GM18907 (cell line): Measurements from ENCODE around the gene TIMM8A.
"Not testable (repeated sequence)": the region's sequence is repeated elsewhere in the genome, so short reads cannot be mapped to it uniquely, and the experiment has no call there.

Experiments
- ATAC-seq: cut with Tn5 transposase; IDR thresholded peaks from one replicate; pipeline ENCODE4 v1.9.1; 2021; ENCODE audit warnings: mild to moderate bottlenecking, moderate library complexity; ENCODE audit not compliant: unreplicated experiment

The TIMM8A gene

DNA sequence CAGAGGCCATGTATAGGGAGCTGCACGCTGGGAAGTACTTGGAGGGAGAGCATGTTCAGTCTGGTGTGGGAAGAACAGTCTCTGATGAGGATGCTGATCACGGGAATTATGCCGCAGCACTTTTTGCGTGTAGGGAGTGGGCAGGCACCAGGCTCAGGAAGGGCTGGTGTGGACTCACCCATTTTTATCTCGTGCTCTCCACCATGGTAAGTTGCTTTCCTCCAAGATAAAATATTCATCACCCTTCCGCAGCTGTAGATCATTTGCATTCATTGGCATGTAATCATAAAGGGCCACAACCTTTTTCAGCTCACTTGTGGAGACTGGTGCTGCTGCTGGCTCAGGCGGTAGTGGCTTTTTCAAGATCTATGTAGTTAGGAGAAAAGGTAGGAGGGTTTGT, 11.8 kb upstream of the TIMM8A start:
- ATAC-seq: no peak

GRCh38 chrX:101359966-101360365, 11.4 kb upstream of the TIMM8A start:
- no peak for ATAC-seq

DNA sequence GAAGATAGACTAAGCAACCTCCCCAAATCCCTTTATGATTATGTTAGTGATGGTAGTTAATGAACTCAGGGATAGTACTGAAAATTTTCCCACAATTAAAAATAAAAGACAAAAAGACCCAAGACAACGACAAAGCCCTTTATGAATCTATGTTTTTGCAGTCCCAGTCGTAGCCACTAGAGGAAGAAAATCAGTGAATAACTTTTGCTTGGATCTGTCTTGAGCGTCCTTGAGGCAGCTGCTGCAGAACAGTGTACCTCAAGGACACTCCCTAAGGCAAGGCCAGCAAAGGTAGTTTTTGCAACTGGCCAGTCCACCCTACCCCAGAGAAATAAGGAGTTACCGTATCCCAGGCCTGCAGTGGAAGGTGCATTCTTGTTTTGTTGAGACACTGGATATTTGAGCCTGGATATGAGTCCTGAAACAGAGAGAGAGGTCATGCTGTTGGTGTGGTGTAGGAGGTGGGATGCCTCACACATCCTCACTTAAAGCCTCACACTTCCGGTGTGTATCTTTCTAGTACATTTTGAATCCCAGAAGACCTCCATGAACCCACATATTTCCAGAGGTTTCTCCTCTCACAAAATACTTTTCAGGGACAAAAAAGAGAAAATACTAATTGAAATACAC, 8.7 kb upstream of the TIMM8A start:
- no peak for ATAC-seq

DNA sequence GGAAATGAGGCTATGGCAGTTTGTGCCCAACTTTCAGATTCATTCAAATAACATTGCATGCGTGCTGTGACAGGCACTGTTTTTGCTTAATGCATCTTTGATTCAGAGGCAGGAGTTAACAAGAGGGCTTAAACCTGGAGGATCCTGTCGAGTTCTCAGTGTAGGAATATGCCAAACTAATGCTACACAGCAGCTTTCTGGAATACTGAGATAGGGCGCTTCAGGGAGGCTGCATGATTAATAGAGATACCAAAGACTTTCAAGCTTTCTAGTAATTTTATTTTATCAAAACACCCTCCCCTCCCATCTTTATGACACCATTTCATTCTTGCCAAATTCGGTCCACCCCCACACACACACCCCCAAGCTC, 636 bp upstream of the TIMM8A start:
- ATAC-seq: no peak

DNA sequence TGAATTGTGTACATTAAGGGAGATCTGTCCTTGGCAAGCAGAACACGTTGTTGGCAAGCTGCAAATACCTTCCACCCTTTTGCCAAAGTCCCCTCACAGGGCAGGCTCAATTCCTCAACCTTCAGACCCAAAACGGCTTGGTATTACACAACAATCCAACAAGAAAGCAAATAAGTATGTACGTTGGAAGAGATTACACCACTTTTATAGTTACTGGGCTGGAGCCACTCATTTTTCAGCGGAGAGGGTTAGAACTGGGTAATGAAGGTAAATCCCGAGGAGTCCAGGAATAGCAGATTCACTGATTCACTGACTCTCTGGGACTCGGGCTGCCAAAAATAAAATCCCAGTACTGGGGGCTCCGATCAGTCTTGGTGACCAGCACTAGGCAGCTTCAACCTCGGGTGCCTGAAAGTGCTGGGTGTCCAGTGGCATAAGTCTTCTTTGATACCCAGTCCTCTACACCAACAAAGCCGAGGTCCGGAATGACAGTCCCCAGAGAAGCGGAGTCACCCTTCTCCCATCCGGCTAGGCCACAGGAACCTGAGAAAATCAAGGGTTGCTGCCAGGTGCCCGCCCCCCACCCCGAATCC, 587 bp downstream of the TIMM8A start:
- peak; percentile 19 for ATAC-seq

- no peak for ATAC-seq
Observed at GRCh38 chrX:101337776-101338271, 10.7 kb downstream of the TIMM8A start.

GRCh38 chrX:101334310-101334709, 14.2 kb downstream of the TIMM8A start:
- ATAC-seq: not testable (repeated sequence)

GRCh38 chrX:101326600-101326999, 21.9 kb downstream of the TIMM8A start:
- not testable (repeated sequence) for ATAC-seq

GRCh38 chrX:101303790-101304189, 44.8 kb downstream of the TIMM8A start:
- no peak for ATAC-seq
